HS-27A (cell line): ENCODE measurements around the gene KCNRG.
"Not testable (repeated sequence)": the region's sequence is repeated elsewhere in the genome, so short reads cannot be mapped to it uniquely, and the experiment has no call there.

Experiments
- DNase-seq: peaks from one replicate; pipeline ENCODE4 v3.0.0-alpha.2; 2012; ENCODE audit warnings: low read depth, missing footprints

KCNRG gene

GRCh38 chr13:50015258-50015657 lies at the start of gene KCNRG:
Gene KCNRG, plus strand, starts transcription at chr13:50015444. Its CDS starts 50 bp downstream, at chr13:50015494.
- no peak for DNase-seq

- no peak for DNase-seq
Measured at GRCh38 chr13:49967456-49967855, 47.8 kb upstream of the KCNRG start.

- no peak for DNase-seq
Measured at GRCh38 chr13:49972709-49973108, 42.5 kb upstream of the KCNRG start.

- DNase-seq: no peak
Measured at GRCh38 chr13:49975826-49976225, 39.4 kb upstream of the KCNRG start.

GRCh38 chr13:49976314-49977258 lies 38.7 kb upstream of the KCNRG start:
- no peak for DNase-seq

- no peak for DNase-seq
Measured at GRCh38 chr13:49977992-49978391, 37.3 kb upstream of the KCNRG start.

GRCh38 chr13:49980266-49980665 lies 35.0 kb upstream of the KCNRG start:
- DNase-seq: no peak

- DNase-seq: no peak
Measured at GRCh38 chr13:49985129-49985528, 30.1 kb upstream of the KCNRG start.

- DNase-seq: no peak
Measured at GRCh38 chr13:49986471-49986870, 28.8 kb upstream of the KCNRG start.

GRCh38 chr13:49990612-49991011 lies 24.6 kb upstream of the KCNRG start:
- DNase-seq: not testable (repeated sequence)

GRCh38 chr13:49993111-49993510 lies 22.1 kb upstream of the KCNRG start:
- DNase-seq: no peak

- DNase-seq: no peak
Measured at GRCh38 chr13:49993666-49994065, 21.6 kb upstream of the KCNRG start.

- no peak for DNase-seq
Measured at GRCh38 chr13:49995625-49996101, 19.6 kb upstream of the KCNRG start.

- no peak for DNase-seq
Measured at GRCh38 chr13:49996161-49996915, 18.9 kb upstream of the KCNRG start.

GRCh38 chr13:49996951-49997895 lies 18.0 kb upstream of the KCNRG start, which contains the start of gene TRIM13:
Gene TRIM13, plus strand, starts transcription at chr13:49997042. Its CDS starts 14,899 bp downstream, at chr13:50011941.
- DNase-seq: peak; percentile 55

- no peak for DNase-seq
Measured at GRCh38 chr13:49997955-49998354, 17.3 kb upstream of the KCNRG start.

GRCh38 chr13:49998714-49999624 lies 16.3 kb upstream of the KCNRG start:
- no peak for DNase-seq

GRCh38 chr13:50001287-50001686 lies 14.0 kb upstream of the KCNRG start:
- DNase-seq: no peak

- no peak for DNase-seq
Measured at GRCh38 chr13:50006426-50007135, 8.7 kb upstream of the KCNRG start.

GRCh38 chr13:50011461-50011860 lies 3.8 kb upstream of the KCNRG start:
- no peak for DNase-seq
